Activated T-cell treated with anti-CD3 and anti-CD28 coated beads, Interleukin-2, amount 50 U/mL, for 24 hours (primary cell): Measurements from ENCODE around the gene TSPAN15.

ENCODE experiments used
- DNase-seq: peaks from one replicate; pipeline ENCODE4 v3.0.0-alpha.2; 2020
- H3K27ac Mint-ChIP-seq: 2 replicates; pipeline ENCODE4 v1.8.0; 2020; ENCODE audit warnings: mild to moderate bottlenecking, mixed read lengths
- H3K27me3 Mint-ChIP-seq: 2 replicates; pipeline ENCODE4 v1.8.0; 2020; ENCODE audit warnings: mixed read lengths
- H3K36me3 Mint-ChIP-seq: 2 replicates; pipeline ENCODE4 v1.8.0; 2020; ENCODE audit warnings: low read depth, mixed read lengths
- H3K4me1 Mint-ChIP-seq: 2 replicates; pipeline ENCODE4 v1.8.0; 2020; ENCODE audit warnings: low read depth, mixed read lengths
- H3K4me3 Mint-ChIP-seq: 2 replicates; pipeline ENCODE4 v1.8.0; 2020; ENCODE audit warnings: mild to moderate bottlenecking, moderate library complexity, mixed read lengths
- H3K9me3 Mint-ChIP-seq: 2 replicates; pipeline ENCODE4 v1.8.0; 2020; ENCODE audit warnings: mixed read lengths

TSPAN15 gene

DNA sequence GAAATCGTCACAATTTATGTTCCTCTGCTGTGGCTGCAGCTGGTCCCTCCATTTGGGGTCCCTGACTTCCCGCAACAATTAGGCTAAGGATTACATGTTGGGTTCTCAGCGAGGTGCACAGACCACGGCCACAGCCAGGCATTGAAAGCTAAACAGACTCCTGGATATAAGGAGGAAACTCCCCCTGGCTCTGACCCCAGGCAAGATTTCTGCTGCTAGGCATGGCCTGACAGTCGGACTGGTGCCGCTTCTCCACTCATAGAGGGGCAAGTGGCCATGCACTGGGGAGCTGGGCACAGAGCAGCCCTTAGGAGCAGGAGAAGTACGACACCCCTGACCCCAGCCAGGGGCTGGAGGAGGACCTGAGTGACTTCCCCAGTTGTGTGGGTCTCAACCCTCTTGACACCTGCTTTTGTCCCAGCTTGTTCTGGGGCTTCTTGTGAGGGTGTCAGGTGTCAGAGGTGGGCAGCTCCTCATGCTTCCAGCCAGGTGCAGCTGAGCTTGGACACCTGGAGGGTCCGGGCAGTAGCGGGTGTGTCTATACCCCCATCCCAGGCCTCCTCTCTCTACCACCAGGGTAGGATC lies 38.3 kb downstream of the TSPAN15 start:
- H3K4me3 Mint-ChIP-seq = no peak overlapping the region
- H3K36me3 Mint-ChIP-seq = peaks cover 4% of the 10 kb centered on the region
- H3K4me1 Mint-ChIP-seq = no peaks in the 10 kb centered on the region
- H3K27me3 Mint-ChIP-seq = no peaks in the 10 kb centered on the region
- DNase-seq = no peak
- H3K9me3 Mint-ChIP-seq = peaks cover 16% of the 10 kb centered on the region
- H3K27ac Mint-ChIP-seq = no peak overlapping the region

DNA sequence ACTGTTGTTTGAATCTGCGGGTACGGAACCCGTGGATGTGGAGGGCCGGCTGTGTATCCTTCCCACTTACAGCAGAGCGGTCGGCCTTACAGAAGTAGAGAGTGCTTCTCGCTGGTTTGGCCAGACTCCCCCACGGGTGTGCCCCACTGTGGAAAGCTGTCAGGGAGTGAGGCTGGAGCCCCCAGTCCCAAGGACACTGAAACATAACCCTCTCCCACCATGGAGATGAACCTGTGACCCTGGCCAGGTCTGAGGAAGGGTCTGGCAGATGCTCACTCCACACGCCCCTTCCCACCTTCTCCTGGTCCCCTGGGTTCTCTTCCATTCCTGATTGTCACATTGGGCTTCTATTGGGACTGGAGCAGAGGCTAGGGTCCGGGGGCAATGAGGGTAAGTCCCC lies 39.6 kb downstream of the TSPAN15 start:
- no peaks in the 10 kb centered on the region for H3K4me1 Mint-ChIP-seq
- no peak overlapping the region for H3K4me3 Mint-ChIP-seq
- peaks cover 4% of the 10 kb centered on the region for H3K36me3 Mint-ChIP-seq
- H3K27ac Mint-ChIP-seq = no peak overlapping the region
- no peak for DNase-seq
- H3K9me3 Mint-ChIP-seq = peaks cover 16% of the 10 kb centered on the region
- no peaks in the 10 kb centered on the region for H3K27me3 Mint-ChIP-seq

DNA sequence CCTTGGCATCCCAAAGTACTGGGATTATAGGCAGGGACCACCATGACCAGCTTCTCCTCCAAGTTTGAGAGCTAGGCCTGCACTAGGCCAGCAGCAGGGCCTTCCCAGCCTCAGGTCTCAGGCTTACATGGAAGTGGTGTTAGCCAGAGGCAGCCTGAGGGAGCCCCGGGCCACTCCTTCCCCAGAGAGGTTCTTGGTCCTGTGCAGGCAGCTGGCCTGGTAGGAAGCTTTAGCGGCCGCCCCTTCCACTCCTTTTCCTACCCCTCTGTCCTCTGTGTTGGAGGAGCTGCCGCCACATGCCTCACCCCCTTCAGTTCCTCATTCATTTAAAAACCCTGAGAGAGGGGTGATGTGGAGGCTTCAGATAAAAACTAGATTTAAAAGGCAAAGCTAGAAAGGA lies 40.3 kb downstream of the TSPAN15 start:
- Mint-ChIP-seq H3K4me1 (no peaks in the 10 kb centered on the region), H3K36me3 (peaks cover 4% of the 10 kb centered on the region), H3K27ac (no peak overlapping the region), H3K4me3 (no peak overlapping the region), H3K27me3 (no peaks in the 10 kb centered on the region), H3K9me3 (peaks cover 16% of the 10 kb centered on the region)
- DNase-seq = no peak

DNA sequence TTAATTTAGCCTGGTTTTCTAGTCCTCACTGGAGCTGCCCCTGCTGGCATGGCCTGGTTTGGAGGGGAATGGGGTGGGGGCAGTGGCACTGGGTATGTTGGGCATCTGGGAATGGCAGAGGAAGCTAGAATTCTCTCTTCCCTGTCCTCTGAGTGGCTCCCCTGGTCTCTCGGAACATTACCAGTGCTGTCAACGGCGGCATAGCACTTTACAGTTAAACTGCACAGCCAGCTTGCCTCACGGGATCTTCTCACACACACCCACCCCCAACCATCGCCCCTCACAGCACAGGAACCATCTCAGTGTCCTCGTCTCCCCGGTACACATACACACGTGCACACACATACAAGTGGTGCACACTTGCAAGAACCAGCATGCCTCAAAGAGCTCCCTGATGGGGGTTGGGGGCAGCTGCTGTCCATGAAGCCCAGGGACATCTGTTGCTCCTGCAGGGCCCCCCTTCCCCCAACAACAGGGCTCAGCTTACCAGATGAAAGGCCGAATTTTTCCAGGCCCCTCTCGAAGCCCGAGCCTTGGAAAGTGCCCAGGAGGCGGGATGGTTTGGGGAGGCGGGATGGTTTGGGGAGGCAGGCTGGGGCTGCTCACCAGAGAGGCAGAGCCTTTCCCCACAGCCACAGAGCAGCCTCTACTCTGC lies 41.0 kb downstream of the TSPAN15 start:
- Mint-ChIP-seq H3K9me3 (peaks cover 16% of the 10 kb centered on the region), H3K4me3 (no peak overlapping the region), H3K27ac (no peak overlapping the region), H3K27me3 (no peaks in the 10 kb centered on the region), H3K36me3 (peaks cover 4% of the 10 kb centered on the region), H3K4me1 (no peaks in the 10 kb centered on the region)
- DNase-seq = no peak

DNA sequence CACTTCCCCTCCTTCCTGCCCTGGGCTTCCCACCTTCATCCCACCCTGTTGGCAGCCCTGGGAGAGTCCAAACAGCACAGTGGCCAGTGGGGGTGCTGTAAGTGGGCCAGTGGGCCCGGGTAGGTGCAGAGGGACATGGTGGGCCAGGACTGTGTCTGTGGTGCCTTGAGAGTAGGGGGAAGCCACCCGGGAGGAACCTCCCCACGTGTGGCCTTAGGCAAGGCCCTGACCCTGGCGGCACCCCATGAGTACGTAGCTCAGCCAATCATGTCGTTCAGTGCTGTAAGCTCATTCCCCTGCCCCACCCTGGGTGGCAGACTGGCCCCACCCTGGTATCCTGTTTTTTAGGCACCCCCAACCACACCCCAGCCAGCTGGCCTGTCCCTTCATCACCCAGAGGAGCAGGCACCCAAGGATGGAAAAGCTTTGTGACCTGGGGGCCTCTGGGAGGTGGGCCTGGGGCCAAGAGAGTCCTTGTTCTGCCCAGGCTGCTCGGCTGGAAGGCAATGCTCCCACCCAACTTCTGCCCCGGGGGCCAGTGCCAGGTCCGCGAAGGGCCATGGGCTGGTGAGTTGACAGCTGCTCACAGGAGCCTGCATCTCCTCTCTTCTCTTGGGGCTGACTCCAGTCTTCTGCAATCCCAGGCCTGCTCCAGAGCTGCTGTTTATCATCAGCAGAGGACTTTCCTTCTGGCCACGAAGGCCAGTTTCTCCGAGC lies 41.6 kb downstream of the TSPAN15 start:
- no peak for DNase-seq
- H3K4me3 Mint-ChIP-seq = no peak overlapping the region
- peaks cover 1% of the 10 kb centered on the region for H3K4me1 Mint-ChIP-seq
- H3K27ac Mint-ChIP-seq = no peak overlapping the region
- H3K36me3 Mint-ChIP-seq = peaks cover 4% of the 10 kb centered on the region
- no peaks in the 10 kb centered on the region for H3K27me3 Mint-ChIP-seq
- H3K9me3 Mint-ChIP-seq = peaks cover 12% of the 10 kb centered on the region

DNA sequence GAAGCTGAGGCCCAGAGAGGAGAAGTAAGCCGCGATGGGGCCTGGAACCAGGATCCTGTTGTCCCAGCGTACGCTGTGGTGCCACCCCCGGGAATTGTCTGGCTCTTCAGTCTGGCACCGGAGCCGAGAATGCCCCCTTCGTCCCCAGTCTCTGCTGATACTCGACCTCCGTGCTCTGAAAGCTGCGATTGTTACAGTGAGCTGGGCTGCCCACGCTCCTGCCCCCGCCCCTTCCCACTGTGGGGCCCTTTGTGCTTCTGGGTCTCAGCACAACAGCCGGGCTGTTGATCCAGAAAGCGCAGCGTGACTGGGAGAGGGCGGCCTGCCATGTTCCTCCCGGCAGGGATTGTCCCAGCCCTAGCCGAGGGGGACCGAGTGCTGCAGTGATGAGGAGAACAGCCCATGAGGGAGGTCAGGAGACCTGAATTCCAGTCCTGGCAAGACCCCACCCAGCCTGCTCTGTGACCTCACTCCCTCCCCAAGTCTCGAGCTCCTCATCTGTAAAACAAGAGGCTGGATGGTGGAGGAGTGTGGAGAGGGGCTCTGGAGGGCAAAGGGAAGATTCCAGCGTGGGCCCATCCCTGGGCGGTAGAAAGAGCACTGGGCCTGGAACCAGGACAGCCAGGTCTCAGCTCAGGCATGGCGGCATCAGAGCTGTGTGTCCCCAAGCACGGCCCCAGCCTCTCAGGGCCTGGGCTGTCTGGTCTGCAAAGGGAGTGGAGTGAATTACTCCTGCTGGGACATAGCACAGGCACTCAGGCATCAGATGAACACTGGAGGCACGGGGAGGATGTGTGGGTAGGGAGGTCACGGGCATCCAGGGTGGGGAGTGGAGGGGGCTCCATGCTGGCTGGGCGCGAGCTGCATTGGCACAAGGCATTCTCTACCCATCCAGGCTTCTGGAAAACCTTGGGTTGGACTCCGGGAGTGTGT lies 43.6 kb downstream of the TSPAN15 start:
- no peaks in the 10 kb centered on the region for H3K9me3 Mint-ChIP-seq
- H3K4me3 Mint-ChIP-seq = no peak overlapping the region
- H3K27me3 Mint-ChIP-seq = no peaks in the 10 kb centered on the region
- H3K27ac Mint-ChIP-seq = no peak overlapping the region
- H3K4me1 Mint-ChIP-seq = peaks cover 6% of the 10 kb centered on the region
- DNase-seq = no peak
- H3K36me3 Mint-ChIP-seq = no peaks in the 10 kb centered on the region

DNA sequence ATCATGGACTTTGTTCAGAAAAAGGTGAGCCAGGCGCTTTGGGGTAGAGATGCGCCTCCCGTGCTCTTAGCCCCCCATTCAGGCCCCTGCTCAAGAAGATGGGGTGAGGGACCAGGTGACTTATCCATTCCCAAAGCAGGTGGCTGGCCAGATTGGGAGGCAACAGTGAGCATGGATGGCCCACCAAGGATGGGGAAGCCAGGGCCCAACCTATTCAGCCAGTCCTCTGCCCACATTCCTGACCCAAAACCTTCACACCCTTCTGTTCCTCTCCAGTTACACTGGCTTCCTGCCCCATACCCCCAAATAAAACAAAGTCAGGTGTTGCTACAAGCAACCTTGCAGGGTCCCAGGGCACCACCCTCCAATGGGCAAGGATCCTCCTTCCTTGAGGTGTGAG lies 44.4 kb downstream of the TSPAN15 start:
- Mint-ChIP-seq H3K27me3 (no peaks in the 10 kb centered on the region), H3K4me3 (no peak overlapping the region), H3K4me1 (peaks cover 6% of the 10 kb centered on the region), H3K27ac (no peak overlapping the region), H3K36me3 (no peaks in the 10 kb centered on the region), H3K9me3 (no peaks in the 10 kb centered on the region)
- DNase-seq = no peak

DNA sequence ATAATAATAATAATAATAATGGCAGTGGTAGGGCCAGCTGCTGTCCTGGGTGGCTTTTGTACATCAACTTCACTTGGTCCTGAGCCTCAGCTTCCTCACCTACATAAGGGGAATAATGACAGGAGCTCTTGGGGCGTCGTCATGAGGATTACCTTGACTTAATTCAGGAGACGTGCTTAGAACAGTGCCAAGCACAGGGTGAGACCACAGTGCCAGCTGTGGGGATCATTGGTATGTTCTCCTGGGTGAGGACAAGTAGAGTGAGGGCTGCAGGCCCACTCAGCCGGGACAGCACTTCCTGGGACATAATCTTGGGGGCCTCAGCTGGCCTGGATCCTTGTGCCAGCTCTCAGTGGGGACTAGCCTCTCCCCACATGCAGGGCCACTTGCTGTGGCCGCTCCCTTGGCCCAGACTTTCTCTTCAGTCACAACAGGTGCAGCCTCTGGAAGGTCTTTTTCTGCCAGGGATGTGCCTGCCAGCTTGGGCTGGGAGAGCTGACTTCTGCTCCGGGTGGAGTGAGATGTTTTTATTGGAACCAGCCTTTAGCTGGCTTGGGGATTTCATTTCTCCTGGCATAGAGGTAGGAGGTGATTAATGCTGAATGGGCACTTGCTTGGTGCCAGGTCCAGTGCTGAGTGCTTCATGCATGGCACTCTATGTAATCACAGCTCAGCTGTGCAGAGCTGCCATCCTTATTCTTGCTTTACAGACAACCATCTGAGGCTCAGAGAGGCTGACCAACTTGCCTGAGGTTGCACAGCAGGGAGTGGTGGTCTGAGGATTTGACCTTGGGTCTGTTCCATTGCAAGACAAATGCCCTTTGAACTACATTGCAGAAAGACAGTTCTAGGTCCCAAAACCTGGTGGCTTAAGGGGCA lies 45.3 kb downstream of the TSPAN15 start:
- Mint-ChIP-seq H3K4me1 (peaks cover 6% of the 10 kb centered on the region), H3K4me3 (no peak overlapping the region), H3K36me3 (no peaks in the 10 kb centered on the region), H3K27ac (no peak overlapping the region), H3K27me3 (no peaks in the 10 kb centered on the region), H3K9me3 (no peaks in the 10 kb centered on the region)
- DNase-seq = no peak

DNA sequence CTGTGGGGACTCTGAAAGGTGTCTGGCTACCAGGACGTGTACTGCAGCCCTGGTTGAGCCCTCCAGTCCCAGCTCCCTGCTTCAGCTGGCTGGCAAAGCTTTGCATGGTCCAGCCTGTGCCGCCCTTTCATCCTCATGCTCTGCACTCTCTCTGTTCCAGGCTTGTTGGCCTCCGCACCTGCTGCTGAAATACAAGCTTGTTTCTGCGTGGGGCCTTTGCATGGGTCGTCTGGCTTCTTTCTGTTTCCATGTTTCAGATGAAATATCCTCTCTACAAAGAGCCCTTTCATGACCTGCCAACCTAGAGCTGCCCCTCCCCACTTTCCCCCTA lies 45.9 kb downstream of the TSPAN15 start:
- Mint-ChIP-seq H3K36me3 (no peaks in the 10 kb centered on the region), H3K27ac (no peak overlapping the region)

DNA sequence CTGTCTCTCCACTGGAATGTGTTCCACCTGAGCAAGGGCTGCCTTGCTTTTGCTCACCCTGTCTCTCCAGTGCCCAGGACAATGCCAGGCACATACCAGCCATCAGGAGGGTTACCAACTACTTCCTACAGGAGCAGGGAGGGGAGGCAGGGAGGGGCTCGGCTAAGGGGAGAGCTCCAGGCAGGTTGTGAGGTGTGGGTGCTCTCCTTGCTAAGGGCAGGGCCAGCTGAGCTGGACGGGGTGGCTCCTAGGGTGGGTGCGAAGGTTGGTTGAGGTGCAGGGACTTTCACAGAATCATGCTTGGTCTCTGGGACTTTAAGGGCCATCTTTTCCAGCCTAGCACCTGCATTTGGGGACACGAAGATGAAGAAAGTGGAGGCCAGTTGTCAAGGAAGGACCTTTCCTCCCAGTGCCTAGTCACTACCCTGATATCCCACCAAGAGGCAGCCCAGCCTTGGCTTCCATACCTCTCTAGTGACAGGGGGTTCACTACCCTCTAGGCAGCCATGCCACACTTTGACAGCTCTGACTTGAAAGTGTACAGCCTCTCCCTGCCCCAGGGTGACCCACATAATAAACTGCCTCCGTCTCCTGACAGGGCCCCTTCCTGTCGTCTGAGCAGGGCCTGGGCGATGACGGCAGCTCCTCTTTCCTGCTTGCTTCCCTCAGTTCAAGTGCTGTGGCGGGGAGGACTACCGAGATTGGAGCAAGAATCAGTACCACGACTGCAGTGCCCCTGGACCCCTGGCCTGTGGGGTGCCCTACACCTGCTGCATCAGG lies 46.5 kb downstream of the TSPAN15 start:
- H3K4me1 Mint-ChIP-seq = peaks cover 6% of the 10 kb centered on the region
- no peak overlapping the region for H3K27ac Mint-ChIP-seq
- H3K9me3 Mint-ChIP-seq = no peaks in the 10 kb centered on the region
- no peak for DNase-seq
- H3K27me3 Mint-ChIP-seq = no peaks in the 10 kb centered on the region
- no peaks in the 10 kb centered on the region for H3K36me3 Mint-ChIP-seq
- no peak overlapping the region for H3K4me3 Mint-ChIP-seq

More for the DNA sequence above, 45.9 kb downstream of the TSPAN15 start:
- no peak for DNase-seq
- no peaks in the 10 kb centered on the region for H3K27me3 Mint-ChIP-seq
- peaks cover 6% of the 10 kb centered on the region for H3K4me1 Mint-ChIP-seq
- no peaks in the 10 kb centered on the region for H3K9me3 Mint-ChIP-seq
- no peak overlapping the region for H3K4me3 Mint-ChIP-seq

DNA sequence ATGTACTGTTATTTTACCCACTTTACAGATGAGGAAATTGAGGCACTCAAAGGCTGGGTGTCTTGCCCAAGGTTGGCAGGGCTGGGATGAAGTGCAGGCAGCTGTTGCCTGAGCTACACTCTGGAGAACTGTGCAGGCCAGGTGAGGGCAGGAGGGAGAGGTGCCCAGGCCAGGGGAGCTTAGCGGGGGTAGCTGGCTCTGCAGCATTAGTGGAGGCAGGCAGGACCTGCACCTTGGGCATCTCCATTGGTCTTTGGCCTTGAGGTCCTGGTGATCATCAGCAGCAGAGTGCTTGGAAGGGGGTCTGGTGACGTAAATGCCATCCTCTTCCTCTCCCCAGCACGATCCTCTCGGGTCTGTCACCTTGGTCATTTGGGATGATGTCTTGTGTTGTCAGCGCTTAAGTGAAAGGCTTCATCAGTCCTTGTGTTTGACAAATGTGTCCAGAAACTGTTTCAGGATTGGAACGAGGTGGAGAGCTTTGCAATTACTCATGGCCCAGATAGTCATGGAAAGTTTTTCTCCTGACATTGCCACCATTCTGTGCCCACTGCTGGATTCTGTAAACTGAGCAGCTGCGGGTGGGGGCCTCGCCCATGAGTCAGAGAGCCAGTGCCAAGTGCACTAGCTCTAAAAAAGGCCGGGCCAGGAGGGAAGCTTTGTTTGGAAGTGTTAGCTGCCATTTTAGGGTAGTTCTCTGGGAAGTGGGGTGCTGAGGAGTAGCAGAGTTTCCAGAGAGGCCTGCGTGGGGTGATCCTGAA lies 47.6 kb downstream of the TSPAN15 start:
- no peak overlapping the region for H3K4me3 Mint-ChIP-seq
- peak; percentile 7 for DNase-seq
- H3K9me3 Mint-ChIP-seq = no peaks in the 10 kb centered on the region
- peaks cover 6% of the 10 kb centered on the region for H3K4me1 Mint-ChIP-seq
- H3K27ac Mint-ChIP-seq = no peak overlapping the region
- no peaks in the 10 kb centered on the region for H3K27me3 Mint-ChIP-seq
- H3K36me3 Mint-ChIP-seq = no peaks in the 10 kb centered on the region

DNA sequence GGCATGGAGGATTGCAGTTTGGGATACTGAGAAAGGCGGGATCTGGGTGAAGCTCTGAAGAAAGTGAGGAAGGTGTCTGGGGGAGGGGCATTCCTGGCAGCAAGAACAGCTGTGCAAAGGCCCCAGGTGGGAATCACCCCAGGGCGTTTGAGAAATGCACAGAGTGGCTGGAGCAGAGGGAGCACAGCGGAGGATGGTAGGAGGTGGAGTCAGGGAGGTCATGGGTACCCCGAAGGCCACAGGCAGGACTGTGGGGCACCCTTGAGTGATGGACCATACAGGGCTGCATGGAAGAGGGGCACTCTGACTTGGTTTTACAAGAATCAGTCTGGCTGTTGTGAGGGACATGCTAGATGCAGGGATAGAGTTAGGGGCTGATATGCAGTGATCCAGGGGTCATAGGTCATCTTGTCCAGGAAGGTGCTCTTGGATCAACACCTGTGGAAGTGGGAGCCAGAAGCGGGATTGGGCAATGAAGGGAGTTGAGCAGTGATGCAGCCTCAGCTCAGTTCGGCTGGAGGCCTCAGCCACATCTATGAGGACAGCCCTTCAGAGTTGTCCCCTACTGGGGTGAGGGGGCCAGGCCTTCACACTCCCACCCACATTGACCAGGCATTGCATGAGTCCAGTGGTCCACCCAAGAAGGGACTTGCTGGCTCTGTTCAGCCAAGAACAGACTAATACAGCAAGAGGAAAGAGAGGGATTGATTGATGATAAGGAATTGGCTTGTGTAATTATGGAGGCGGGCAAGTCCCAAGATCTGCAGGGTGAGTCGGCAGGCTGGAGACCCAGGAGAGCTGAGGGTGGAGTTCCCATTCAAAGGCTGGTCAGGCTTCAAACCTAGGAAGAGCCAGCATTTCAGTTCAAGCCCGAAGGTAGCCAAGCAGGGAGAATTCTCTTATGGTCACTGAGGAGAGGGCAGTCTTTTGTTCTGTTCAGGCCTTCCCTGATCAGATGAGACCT lies 48.7 kb downstream of the TSPAN15 start:
- no peak overlapping the region for H3K27ac Mint-ChIP-seq
- no peak overlapping the region for H3K4me3 Mint-ChIP-seq
- no peak for DNase-seq
- H3K9me3 Mint-ChIP-seq = no peaks in the 10 kb centered on the region
- H3K36me3 Mint-ChIP-seq = no peaks in the 10 kb centered on the region
- H3K27me3 Mint-ChIP-seq = no peaks in the 10 kb centered on the region
- peaks cover 6% of the 10 kb centered on the region for H3K4me1 Mint-ChIP-seq
